Neural cell (in vitro differentiated cells): Measurements from ENCODE around the gene LRMDA. TPM values are rescaled to one million over a fixed set of nuclear protein-coding genes. Genes with fewer than 3 reads are reported as not detected.

ENCODE experiments used
- H2AFZ ChIP-seq: fragments of 200-600, 300-800 bp; sonication (generic), shearing (Covaris generic); 2 replicates; pipeline ENCODE4 v1.6.0; 2014; ENCODE audit warnings: low read depth, mild to moderate bottlenecking, antibody characterized with exemption, low read length, moderate library complexity
- H3F3A ChIP-seq: fragments of 200-600 bp; shearing (Covaris generic); 2 replicates; pipeline ENCODE4 v1.6.1; 2016; ENCODE audit warnings: mild to moderate bottlenecking, moderate library complexity, mixed read lengths, antibody characterized with exemption, low read length; ENCODE audit not compliant: insufficient read depth, poor library complexity, severe bottlenecking
- H3K27ac ChIP-seq: fragments of 200-600, 300-800 bp; sonication (generic), shearing (Covaris generic); 2 replicates; pipeline ENCODE4 v1.5.1; 2014; ENCODE audit warnings: mild to moderate bottlenecking, low read length, moderate library complexity
- H3K27me3 ChIP-seq: fragments of 300-800, 200-600 bp; sonication (generic), shearing (Covaris generic); 2 replicates; pipeline ENCODE4 v1.6.0; 2014; ENCODE audit warnings: mild to moderate bottlenecking, low read depth, low read length, moderate library complexity; ENCODE audit not compliant: insufficient read depth
- H3K36me3 ChIP-seq: fragments of 300-800, 200-600 bp; sonication (generic), shearing (Covaris generic); 2 replicates; pipeline ENCODE4 v1.5.1; 2014; ENCODE audit warnings: mild to moderate bottlenecking, antibody characterized with exemption, low read length, moderate library complexity; ENCODE audit not compliant: insufficient read depth
- H3K4me2 ChIP-seq: fragments of 300-800, 200-600 bp; sonication (generic), shearing (Covaris generic); 2 replicates; pipeline ENCODE4 v1.6.0; 2014; ENCODE audit warnings: mild to moderate bottlenecking, low read length
- H3K4me3 ChIP-seq: fragments of 300-800, 200-600 bp; sonication (generic), shearing (Covaris generic); 2 replicates; pipeline ENCODE4 v1.5.1; 2014; ENCODE audit warnings: mild to moderate bottlenecking, low read length, moderate library complexity
- H3K79me2 ChIP-seq: fragments of 200-600 bp; shearing (Covaris generic); replicated peaks from 2 replicates; pipeline ENCODE4 v1.6.0; 2014; ENCODE audit warnings: mild to moderate bottlenecking, low read length, moderate library complexity; ENCODE audit not compliant: insufficient read depth
- H3K9ac ChIP-seq: fragments of 300-800, 200-600 bp; sonication (generic), shearing (Covaris generic); 2 replicates; pipeline ENCODE4 v1.6.1; 2016; ENCODE audit warnings: mild to moderate bottlenecking, low read length, mixed read lengths
- H3K9me2 ChIP-seq: fragments of 200-600 bp; shearing (Covaris generic); 2 replicates; pipeline ENCODE4 v1.6.1; 2016; ENCODE audit warnings: mild to moderate bottlenecking, low read length, mixed read lengths; ENCODE audit not compliant: insufficient read depth
- H3K9me3 ChIP-seq: fragments of 200-600, 300-800 bp; sonication (generic), shearing (Covaris generic); 2 replicates; pipeline ENCODE4 v1.6.1; 2016; ENCODE audit warnings: mild to moderate bottlenecking, mixed run types, low read length, moderate library complexity, mixed read lengths
- H4K20me1 ChIP-seq: fragments of 200-600 bp; shearing (Covaris generic); 2 replicates; pipeline ENCODE4 v1.6.1; 2016; ENCODE audit warnings: mild to moderate bottlenecking, mixed run types; ENCODE audit not compliant: insufficient read depth
- CTCF ChIP-seq: fragments of 450-650 bp; IDR thresholded peaks from 2 replicates; pipeline ENCODE4 v1.5.1; 2014; ENCODE audit warnings: antibody characterized with exemption, mild to moderate bottlenecking, moderate library complexity; ENCODE audit not compliant: poor library complexity, severe bottlenecking
- EP300 ChIP-seq: fragments of 450-650 bp; conservative IDR thresholded peaks from 2 replicates; pipeline ENCODE4 v1.6.1; 2014; ENCODE audit warnings: antibody characterized with exemption, mild to moderate bottlenecking, moderate library complexity; ENCODE audit not compliant: poor library complexity, severe bottlenecking
- EZH2 ChIP-seq: fragments of 200-600, 300-800 bp; shearing (Covaris generic), sonication (generic); IDR thresholded peaks from 2 replicates; pipeline ENCODE4 v1.6.1; 2014; ENCODE audit warnings: antibody characterized with exemption, low read length, borderline replicate concordance, mild to moderate bottlenecking; ENCODE audit not compliant: insufficient read depth, poor library complexity, severe bottlenecking
- MXI1 ChIP-seq: fragments of 450-650 bp; conservative IDR thresholded peaks from 2 replicates; pipeline ENCODE4 v1.6.1; 2014; ENCODE audit warnings: antibody characterized with exemption, mild to moderate bottlenecking; ENCODE audit not compliant: poor library complexity, severe bottlenecking
- POLR2AphosphoS5 ChIP-seq: IDR thresholded peaks from 2 replicates; pipeline ENCODE4 v1.6.1; 2012
- RAD21 ChIP-seq: fragments of 450-650 bp; conservative IDR thresholded peaks from 2 replicates; pipeline ENCODE4 v1.6.1; 2014; ENCODE audit warnings: antibody characterized with exemption, mild to moderate bottlenecking, moderate library complexity
- REST ChIP-seq: IDR thresholded peaks from 2 replicates; pipeline ENCODE4 v1.6.1; 2012; ENCODE audit warnings: borderline replicate concordance
- SMC3 ChIP-seq: fragments of 450-650 bp; conservative IDR thresholded peaks from 2 replicates; pipeline ENCODE4 v1.6.1; 2014; ENCODE audit warnings: antibody characterized with exemption, mild to moderate bottlenecking, moderate library complexity; ENCODE audit not compliant: poor library complexity
- TAF1 ChIP-seq: IDR thresholded peaks from 2 replicates; pipeline ENCODE4 v1.6.1; 2012; ENCODE audit warnings: low read depth
- polyA plus RNA-seq: library from polyadenylated mRNA; depleted of rRNA; stranded (reverse); fragments of >200 nt; gene quantifications from 2 replicates; pipeline ENCODE4 v1.2.3, GENCODE V29; 2014

Gene LRMDA
- polyA plus RNA-seq, 1 donor from 2014 or later: 5.6 TPM

GRCh38 chr10:75870039-75870645 is 438.7 kb downstream of the LRMDA start:
- Histone ChIP-seq H3K27me3 (no peaks in the 10 kb centered on the region), H3F3A (no peaks in the 10 kb centered on the region), H3K27ac (no peak overlapping the region)

GRCh38 chr10:75875740-75876139 is 444.3 kb downstream of the LRMDA start:
- Histone ChIP-seq H3K79me2 (no peaks in the 10 kb centered on the region), H3K4me3 (no peak overlapping the region), H4K20me1 (no peaks in the 10 kb centered on the region), H3K9me2 (no peaks in the 10 kb centered on the region), H3K9ac (no peak overlapping the region), H3K27me3 (no peaks in the 10 kb centered on the region), H3K4me2 (no peak overlapping the region), H3K9me3 (no peaks in the 10 kb centered on the region), H3K27ac (no peak overlapping the region), H3F3A (no peaks in the 10 kb centered on the region), H3K36me3 (no peaks in the 10 kb centered on the region), H2AFZ (no peak overlapping the region)
- TF ChIP-seq REST (no peak), POLR2AphosphoS5 (no peak), MXI1 (no peak), EZH2 (no peak), EP300 (no peak), SMC3 (no peak)

More at GRCh38 chr10:75870039-75870645, 438.7 kb downstream of the LRMDA start:
- Histone ChIP-seq H2AFZ (no peak overlapping the region), H3K9me2 (no peaks in the 10 kb centered on the region), H4K20me1 (no peaks in the 10 kb centered on the region), H3K4me3 (no peak overlapping the region), H3K9me3 (no peaks in the 10 kb centered on the region), H3K4me2 (no peak overlapping the region), H3K79me2 (no peaks in the 10 kb centered on the region), H3K36me3 (no peaks in the 10 kb centered on the region), H3K9ac (no peak overlapping the region)
- TF ChIP-seq EZH2 (no peak), RAD21 (no peak), SMC3 (no peak), MXI1 (no peak), REST (no peak), TAF1 (no peak), POLR2AphosphoS5 (no peak), CTCF (no peak), EP300 (no peak)
